CD14-positive monocyte (primary cell): ENCODE data around the gene AKT1S1. TPM values are rescaled to one million over a fixed set of nuclear protein-coding genes. Genes with fewer than 3 reads are reported as not detected.

Source experiments
- DNase-seq, 3 donors: peaks; one replicate each; pipeline ENCODE4 v3.0.0-alpha.2; 2011 to 2022
- H2AFZ ChIP-seq: 2 replicates; pipeline ENCODE4 v1.6.0; 2012; ENCODE audit warnings: mild to moderate bottlenecking, low read depth, low read length, inconsistent platforms; ENCODE audit not compliant: insufficient read depth, poor library complexity, severe bottlenecking
- H3K27ac ChIP-seq, 2 donors: 1 replicate in 1 of 2; 2 replicates in 1 of 2; pipeline ENCODE4 v1.5.1; 2012 to 2013; ENCODE audit warnings: low read length in 2 of 2, control low read depth in 1 of 2, inconsistent platforms in 1 of 2, low read depth in 1 of 2, mild to moderate bottlenecking in 1 of 2
- H3K27me3 ChIP-seq, 2 donors: one replicate each; pipeline versions ENCODE4 v1.6.0 to v1.6.1; 2011 to 2013; ENCODE audit warnings: low read length in 2 of 2; ENCODE audit not compliant: control insufficient read depth in 2 of 2, insufficient read depth in 2 of 2
- H3K36me3 ChIP-seq, 2 donors: replicated peaks in 1 of 2; 1 replicate in 1 of 2; 2 replicates in 1 of 2; pipeline versions ENCODE4 v1.5.1 to v1.6.1; 2012 to 2013; ENCODE audit warnings: low read length in 2 of 2, control low read depth in 1 of 2, inconsistent platforms in 1 of 2, mild to moderate bottlenecking in 1 of 2; ENCODE audit not compliant: insufficient read depth in 2 of 2, control insufficient read depth in 1 of 2
- H3K4me1 ChIP-seq, 2 donors: 1 replicate in 1 of 2; 2 replicates in 1 of 2; pipeline versions ENCODE4 v1.5.1 to v1.6.1; 2012 to 2013; ENCODE audit warnings: low read length in 2 of 2, control low read depth in 1 of 2, inconsistent platforms in 1 of 2, mild to moderate bottlenecking in 1 of 2, moderate library complexity in 1 of 2; ENCODE audit not compliant: insufficient read depth in 2 of 2, control insufficient read depth in 1 of 2
- H3K4me2 ChIP-seq: replicated peaks from 2 replicates; pipeline ENCODE3; 2012; ENCODE audit warnings: low read length, moderate library complexity, mild to moderate bottlenecking; ENCODE audit not compliant: poor library complexity, severe bottlenecking; ENCODE audit errors: extremely low read depth
- H3K4me3 ChIP-seq, 3 experiments: fragments of 200-600 bp in 1 of 3; sonication (generic) in 1 of 3; replicated peaks in 1 of 3; 1 replicate in 2 of 3; 2 replicates in 1 of 3; pipeline ENCODE4 v1.5.1; 2011 to 2013; ENCODE audit warnings: low read length in 3 of 3, mild to moderate bottlenecking in 3 of 3, control low read depth in 2 of 3, low read depth in 2 of 3, inconsistent platforms in 1 of 3, moderate library complexity in 1 of 3
- H3K79me2 ChIP-seq: 2 replicates; pipeline ENCODE4 v1.6.0; 2012; ENCODE audit warnings: mild to moderate bottlenecking, control low read depth, inconsistent platforms, low read length, moderate library complexity; ENCODE audit not compliant: insufficient read depth
- H3K9ac ChIP-seq: 2 replicates; pipeline ENCODE4 v1.6.0; 2017; ENCODE audit warnings: low read length, mild to moderate bottlenecking; ENCODE audit not compliant: insufficient read depth, poor library complexity, severe bottlenecking
- H3K9me3 ChIP-seq, 2 donors: replicated peaks in 1 of 2; 1 replicate in 1 of 2; 2 replicates in 1 of 2; pipeline versions ENCODE4 v1.5.1 to v1.6.1; 2012 to 2013; ENCODE audit warnings: low read length in 2 of 2, control low read depth in 1 of 2; ENCODE audit not compliant: control insufficient read depth in 1 of 2, insufficient read depth in 1 of 2
- H4K20me1 ChIP-seq: 2 replicates; pipeline ENCODE4 v1.6.0; 2012; ENCODE audit warnings: mild to moderate bottlenecking, low read length, control low read depth, moderate library complexity; ENCODE audit not compliant: insufficient read depth
- H3K27ac Mint-ChIP-seq, 7 donors: one replicate each; pipeline ENCODE4 v1.8.0; 2020; ENCODE audit warnings: mild to moderate bottlenecking in 7 of 7, mixed read lengths in 7 of 7, moderate library complexity in 6 of 7, inconsistent platforms in 2 of 7
- H3K27me3 Mint-ChIP-seq, 3 donors: one replicate each; pipeline ENCODE4 v1.8.0; 2021 to 2022; ENCODE audit warnings: low read depth in 3 of 3, mild to moderate bottlenecking in 3 of 3, mixed read lengths in 3 of 3, moderate library complexity in 3 of 3, inconsistent platforms in 1 of 3
- H3K36me3 Mint-ChIP-seq, 2 donors: one replicate each; pipeline ENCODE4 v1.8.0; 2020; ENCODE audit warnings: mixed read lengths in 2 of 2, inconsistent platforms in 1 of 2, mild to moderate bottlenecking in 1 of 2
- H3K4me1 Mint-ChIP-seq: one replicate; pipeline ENCODE4 v1.8.0; 2020; ENCODE audit warnings: mild to moderate bottlenecking, mixed read lengths
- H3K4me3 Mint-ChIP-seq, 2 donors: one replicate each; pipeline ENCODE4 v1.8.0; 2020; ENCODE audit warnings: mild to moderate bottlenecking in 2 of 2, mixed read lengths in 2 of 2, moderate library complexity in 1 of 2
- H3K9me3 Mint-ChIP-seq, 7 donors: one replicate each; pipeline ENCODE4 v1.8.0; 2020 to 2022; ENCODE audit warnings: mixed read lengths in 7 of 7, mild to moderate bottlenecking in 6 of 7, moderate library complexity in 6 of 7, inconsistent platforms in 2 of 7
- WGBS: methylation state at CpG from one replicate; pipeline ENCODE4 v1.1.5; 2013; ENCODE audit warnings: missing lambda C conversion rate; ENCODE audit not compliant: insufficient coverage; 5-methylcytosine and 5-hydroxymethylcytosine counted together
- intact Hi-C, 2 donors: fragments of 100-400 bp; cut with micrococcal nuclease; formaldehyde crosslinking; loops; one replicate each; pipeline versions ENCODE4 v1.15.0 to v1.15.1; 2023
- polyA plus RNA-seq, 3 donors: library from polyadenylated mRNA; depleted of rRNA in 1 of 3; unstranded in 2 of 3; stranded (reverse) in 1 of 3; fragments of 300-500 nt in 2 of 3; fragments of >200 nt in 1 of 3; fragmentation: Illumina TruSeq in 2 of 3; gene quantifications; 1 replicate in 2 of 3; 2 replicates in 1 of 3; pipeline ENCODE4 v1.2.3, GENCODE V29; 2012 to 2021
- TF ChIP-seq, protein P1 (sequence below): fragments of 200-600 bp; IDR thresholded peaks from one replicate; pipeline ENCODE4 v1.8.0; 2022; ENCODE audit warnings: antibody characterized with exemption, mild to moderate bottlenecking

AKT1S1 gene
- polyA plus RNA-seq, 3 donors: 5.4 to 18.2 (median 6.6) TPM

GRCh38 chr19:49918089-49918488, 40.9 kb upstream of the AKT1S1 start:
- 87% methylated on average over 8 of the region's 8 CpGs for WGBS
- TF ChIP-seq, protein P1, sequence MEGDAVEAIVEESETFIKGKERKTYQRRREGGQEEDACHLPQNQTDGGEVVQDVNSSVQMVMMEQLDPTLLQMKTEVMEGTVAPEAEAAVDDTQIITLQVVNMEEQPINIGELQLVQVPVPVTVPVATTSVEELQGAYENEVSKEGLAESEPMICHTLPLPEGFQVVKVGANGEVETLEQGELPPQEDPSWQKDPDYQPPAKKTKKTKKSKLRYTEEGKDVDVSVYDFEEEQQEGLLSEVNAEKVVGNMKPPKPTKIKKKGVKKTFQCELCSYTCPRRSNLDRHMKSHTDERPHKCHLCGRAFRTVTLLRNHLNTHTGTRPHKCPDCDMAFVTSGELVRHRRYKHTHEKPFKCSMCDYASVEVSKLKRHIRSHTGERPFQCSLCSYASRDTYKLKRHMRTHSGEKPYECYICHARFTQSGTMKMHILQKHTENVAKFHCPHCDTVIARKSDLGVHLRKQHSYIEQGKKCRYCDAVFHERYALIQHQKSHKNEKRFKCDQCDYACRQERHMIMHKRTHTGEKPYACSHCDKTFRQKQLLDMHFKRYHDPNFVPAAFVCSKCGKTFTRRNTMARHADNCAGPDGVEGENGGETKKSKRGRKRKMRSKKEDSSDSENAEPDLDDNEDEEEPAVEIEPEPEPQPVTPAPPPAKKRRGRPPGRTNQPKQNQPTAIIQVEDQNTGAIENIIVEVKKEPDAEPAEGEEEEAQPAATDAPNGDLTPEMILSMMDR: no peak
- Mint-ChIP-seq H3K9me3 (no peaks in the 10 kb centered on the region), H3K27me3 (peaks cover 0 to 3% (median 2%) of the 10 kb centered on the region in 3 donors), H3K4me3 (no peak overlapping the region), H3K36me3 (peaks cover 56 to 86% of the 10 kb centered on the region in 2 donors), H3K4me1 (peaks cover 56% of the 10 kb centered on the region), H3K27ac (peak overlapping the region; percentile 83 to 96 (median 94))
- DNase-seq: no peak
- Histone ChIP-seq H3K4me3 (no peak overlapping the region), H3K9ac (no peak overlapping the region), H4K20me1 (peaks cover 68% of the 10 kb centered on the region), H3K4me1 (peaks cover 31 to 52% of the 10 kb centered on the region in 2 donors), H3K9me3 (no peaks in the 10 kb centered on the region), H3K27ac (peak overlapping the region; percentile 67 to 80), H3K4me2 (no peak overlapping the region), H3K36me3 (peaks cover 48 to 71% of the 10 kb centered on the region in 2 donors), H2AFZ (no peak overlapping the region), H3K27me3 (no peaks in the 10 kb centered on the region), H3K79me2 (peaks cover 88% of the 10 kb centered on the region)
- intact Hi-C loops: no loop called here

DNA sequence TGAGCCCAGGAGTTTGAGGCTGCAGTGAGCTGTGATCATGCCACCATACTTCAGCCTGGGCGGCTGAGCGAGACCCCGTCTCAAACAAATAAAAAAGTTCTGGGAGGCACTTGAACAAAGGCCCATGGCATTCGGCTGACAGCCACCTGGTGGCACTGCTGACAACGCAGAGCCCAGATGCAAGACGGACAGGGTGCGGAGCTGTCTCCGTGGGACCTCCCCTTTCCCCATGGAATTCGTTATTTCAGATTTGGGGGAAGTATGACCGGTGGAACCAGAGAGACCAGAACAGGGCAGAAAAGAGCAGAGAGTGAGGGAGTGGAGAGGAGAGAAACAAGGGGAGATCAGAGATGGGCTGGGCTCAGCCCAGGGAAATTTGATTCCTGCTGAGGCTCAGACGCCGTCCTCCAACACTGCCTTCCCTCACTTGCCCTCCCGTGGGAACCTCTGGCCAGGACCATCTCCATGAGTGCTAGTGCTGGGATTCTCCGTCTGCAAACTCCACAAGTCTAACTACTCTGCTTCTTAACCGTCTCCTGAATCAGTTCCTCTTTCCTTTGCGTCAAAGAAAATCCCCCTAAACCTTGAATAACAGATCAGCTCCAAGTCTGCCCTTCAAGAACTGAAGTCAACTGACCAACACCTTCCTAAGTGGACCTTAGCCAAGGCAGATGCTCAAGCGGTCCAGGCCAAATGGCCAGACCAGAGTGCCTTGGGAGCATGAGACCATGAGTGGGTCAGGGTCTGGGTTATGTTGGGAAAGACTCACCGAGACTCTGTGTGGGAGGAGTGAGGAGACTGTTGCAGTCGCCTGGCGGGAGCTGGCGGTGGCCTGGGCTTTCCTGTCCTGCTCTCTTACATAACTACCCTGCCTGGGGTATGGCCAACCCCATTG, 39.9 kb upstream of the AKT1S1 start:
- H2AFZ ChIP-seq: no peak overlapping the region
- TF ChIP-seq, protein P1: peak; percentile 78
- peak overlapping the region; percentile 69 for H3K4me2 ChIP-seq
- H3K27me3 ChIP-seq: no peaks in the 10 kb centered on the region
- WGBS: 28% methylated on average over 15 of the region's 21 CpGs
- peaks cover 46 to 71% of the 10 kb centered on the region in 2 donors for H3K36me3 ChIP-seq
- H3K9me3 ChIP-seq: no peaks in the 10 kb centered on the region
- intact Hi-C loops: no loop called here
- H3K9ac ChIP-seq: peak overlapping the region; percentile 54
- H3K27ac ChIP-seq: peak overlapping the region; percentile 67 to 80
- H3K9me3 Mint-ChIP-seq: no peaks in the 10 kb centered on the region
- peaks cover 59 to 85% of the 10 kb centered on the region in 2 donors for H3K36me3 Mint-ChIP-seq
- peak overlapping the region in 2 of 3 experiments; percentile 5 to 65 for H3K4me3 ChIP-seq
- H4K20me1 ChIP-seq: peaks cover 58% of the 10 kb centered on the region
- peaks cover 0 to 3% (median 2%) of the 10 kb centered on the region in 3 donors for H3K27me3 Mint-ChIP-seq
- peak overlapping the region; percentile 77 to 94 for H3K4me3 Mint-ChIP-seq
- peaks cover 60% of the 10 kb centered on the region for H3K4me1 Mint-ChIP-seq
- peaks cover 85% of the 10 kb centered on the region for H3K79me2 ChIP-seq
- H3K27ac Mint-ChIP-seq: peak overlapping the region; percentile 90 to 96 (median 95)
- peak; percentile 42 to 80 (median 67) for DNase-seq
- peaks cover 35 to 53% of the 10 kb centered on the region in 2 donors for H3K4me1 ChIP-seq
